ENCODE data around the gene GNPTG. TPM values are rescaled to one million over a fixed set of nuclear protein-coding genes. Genes with fewer than 3 reads are reported as not detected.
A peak's percentile ranks its signal among the peaks of the same experiment; 100 is the strongest.

GNPTG gene
- total RNA-seq, 1 donor from 2014 or later = 104 TPM

DNA sequence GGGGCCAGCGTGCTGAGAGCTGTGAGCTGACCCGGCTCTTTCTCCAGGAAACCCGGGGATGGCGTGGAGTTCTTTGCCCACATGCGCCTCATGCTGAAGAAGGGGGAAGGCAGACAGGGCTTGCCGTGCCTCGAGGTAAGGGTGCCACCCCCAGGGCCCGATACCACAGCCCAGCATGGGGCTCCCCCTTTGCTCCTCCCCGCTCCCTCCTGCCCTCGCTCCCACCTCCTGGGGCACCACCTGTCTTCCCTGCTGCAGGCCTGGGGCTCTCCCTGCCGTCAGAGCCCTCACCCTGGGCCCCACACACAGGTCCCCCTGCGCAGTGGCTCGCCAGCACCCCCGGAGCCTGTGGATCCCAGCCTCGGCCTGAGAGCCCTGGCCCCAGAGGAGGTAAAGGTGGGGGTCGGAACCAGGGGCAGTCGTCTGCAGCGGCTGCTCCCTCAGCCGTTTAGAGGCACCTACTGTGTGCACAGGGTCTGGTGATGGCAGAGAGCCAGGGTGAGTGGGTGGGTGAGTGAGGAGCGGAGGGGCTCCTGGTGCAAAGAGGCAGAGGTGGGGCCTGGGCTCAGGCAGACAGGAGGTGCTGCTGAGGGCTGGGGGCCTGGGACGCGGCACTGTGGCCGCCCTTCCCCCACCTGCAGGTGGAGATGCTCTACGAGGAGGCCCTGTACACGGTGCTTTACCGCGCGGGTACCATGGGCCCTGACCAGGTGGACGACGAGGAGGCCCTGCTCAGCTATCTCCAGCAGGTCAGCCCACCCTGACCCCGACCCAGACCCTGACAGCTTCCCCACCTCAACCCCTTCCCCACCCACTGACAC, 12.7 kb upstream of the GNPTG start:
- no peaks in the 10 kb centered on the region for H3K36me3 ChIP-seq (ENCODE audit: control insufficient read depth, insufficient read depth, low read length)
- TF ChIP-seq, protein P1, sequence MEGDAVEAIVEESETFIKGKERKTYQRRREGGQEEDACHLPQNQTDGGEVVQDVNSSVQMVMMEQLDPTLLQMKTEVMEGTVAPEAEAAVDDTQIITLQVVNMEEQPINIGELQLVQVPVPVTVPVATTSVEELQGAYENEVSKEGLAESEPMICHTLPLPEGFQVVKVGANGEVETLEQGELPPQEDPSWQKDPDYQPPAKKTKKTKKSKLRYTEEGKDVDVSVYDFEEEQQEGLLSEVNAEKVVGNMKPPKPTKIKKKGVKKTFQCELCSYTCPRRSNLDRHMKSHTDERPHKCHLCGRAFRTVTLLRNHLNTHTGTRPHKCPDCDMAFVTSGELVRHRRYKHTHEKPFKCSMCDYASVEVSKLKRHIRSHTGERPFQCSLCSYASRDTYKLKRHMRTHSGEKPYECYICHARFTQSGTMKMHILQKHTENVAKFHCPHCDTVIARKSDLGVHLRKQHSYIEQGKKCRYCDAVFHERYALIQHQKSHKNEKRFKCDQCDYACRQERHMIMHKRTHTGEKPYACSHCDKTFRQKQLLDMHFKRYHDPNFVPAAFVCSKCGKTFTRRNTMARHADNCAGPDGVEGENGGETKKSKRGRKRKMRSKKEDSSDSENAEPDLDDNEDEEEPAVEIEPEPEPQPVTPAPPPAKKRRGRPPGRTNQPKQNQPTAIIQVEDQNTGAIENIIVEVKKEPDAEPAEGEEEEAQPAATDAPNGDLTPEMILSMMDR (IDR thresholded peaks at IDR 0.05; ENCODE audit: insufficient read depth, low read length, poor library complexity, severe bottlenecking) = no peak
- peaks cover 54% of the 10 kb centered on the region for H3K27me3 ChIP-seq (ENCODE audit: control insufficient read depth, insufficient read depth, low read length)

DNA sequence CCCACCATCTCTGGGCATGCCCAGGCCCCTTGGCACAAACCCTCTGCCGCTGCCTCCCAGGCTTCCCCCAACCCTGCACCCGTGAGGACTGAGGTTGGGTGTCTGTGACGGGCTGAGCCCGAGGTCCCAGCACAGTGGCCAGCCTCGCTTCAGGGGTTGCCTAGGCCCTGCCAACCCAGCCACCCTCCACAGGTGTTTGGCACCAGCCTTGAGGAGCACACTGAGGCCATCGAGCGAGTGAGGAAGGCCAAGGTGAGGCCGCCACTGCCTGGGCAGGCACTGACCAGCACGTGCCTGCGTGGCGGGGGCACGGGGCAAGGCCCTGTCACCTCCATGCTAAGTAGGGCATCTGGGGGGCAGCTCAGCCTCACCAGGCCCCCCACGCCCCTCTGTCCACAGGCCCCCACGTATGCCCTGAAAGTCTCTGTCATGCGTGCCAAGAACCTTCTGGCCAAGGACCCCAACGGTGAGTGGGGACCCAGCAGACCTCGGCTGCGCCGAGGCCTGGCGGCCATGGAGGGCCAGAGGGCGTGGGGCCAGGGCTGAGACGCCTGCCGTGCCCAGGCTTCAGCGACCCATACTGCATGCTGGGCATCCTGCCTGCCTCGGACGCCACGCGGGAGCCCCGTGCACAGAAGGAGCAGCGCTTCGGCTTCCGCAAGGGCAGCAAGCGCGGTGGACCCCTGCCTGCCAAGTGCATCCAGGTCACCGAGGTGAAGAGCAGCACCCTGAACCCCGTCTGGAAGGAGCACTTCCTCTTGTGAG, 10.8 kb upstream of the GNPTG start:
- Histone ChIP-seq H3K36me3 (ENCODE audit: control insufficient read depth, insufficient read depth, low read length) (no peaks in the 10 kb centered on the region), H3K27me3 (ENCODE audit: control insufficient read depth, insufficient read depth, low read length) (peaks cover 37% of the 10 kb centered on the region), H3K4me3 (ENCODE audit: low read depth, low read length) (no peak overlapping the region)
- no peak for DNase-seq (ENCODE audit: low read depth)
- TF ChIP-seq, protein P1 (IDR thresholded peaks at IDR 0.05; ENCODE audit: insufficient read depth, low read length, poor library complexity, severe bottlenecking) = no peak

More for the DNA sequence above, 12.7 kb upstream of the GNPTG start:
- no peak overlapping the region for H3K4me3 ChIP-seq (ENCODE audit: low read depth, low read length)
- no peak for DNase-seq (ENCODE audit: low read depth)

DNA sequence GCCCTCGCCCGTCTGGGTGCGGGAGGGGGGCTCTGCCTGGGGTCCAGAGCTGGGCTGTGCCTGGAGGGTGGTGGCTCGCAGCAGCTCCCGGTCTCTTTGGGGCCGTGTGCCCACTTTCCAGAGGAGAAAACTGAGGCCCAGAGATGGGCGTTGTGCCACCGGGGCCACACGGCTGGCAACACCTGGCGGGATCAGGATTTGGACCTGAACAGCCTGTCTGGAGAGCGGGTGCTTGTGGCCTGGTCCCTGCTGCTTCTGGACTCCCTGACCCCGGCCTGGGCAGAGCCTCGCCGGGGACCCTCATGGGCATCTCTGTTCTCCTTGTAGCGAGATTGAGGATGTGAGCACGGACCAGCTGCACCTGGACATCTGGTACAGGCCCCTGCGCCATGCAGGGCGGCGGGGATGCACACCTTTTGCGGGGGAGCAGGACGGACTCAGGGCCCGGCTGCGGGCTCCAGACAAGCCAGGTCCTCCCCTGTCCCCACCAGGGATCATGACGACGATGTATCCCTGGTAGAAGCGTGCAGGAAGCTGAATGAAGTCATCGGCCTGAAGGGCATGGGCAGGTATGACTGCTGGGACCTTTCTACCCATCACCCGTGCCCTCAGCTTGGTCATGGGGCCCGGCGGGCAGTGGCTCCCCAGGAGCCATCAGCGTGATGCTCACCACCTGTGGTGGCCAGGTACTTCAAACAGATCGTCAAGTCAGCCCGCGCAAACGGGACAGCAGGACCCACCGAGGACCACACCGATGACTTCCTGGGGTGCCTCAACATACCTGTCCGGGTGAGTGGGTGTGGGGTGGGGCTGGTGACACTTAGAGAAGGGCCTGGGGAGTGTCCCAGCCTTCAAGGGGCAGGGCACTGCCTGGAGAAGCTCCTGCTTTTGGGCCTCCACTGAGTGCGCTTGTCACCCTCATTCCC, 10.0 kb upstream of the GNPTG start:
- TF ChIP-seq, protein P1 (IDR thresholded peaks at IDR 0.05; ENCODE audit: insufficient read depth, low read length, poor library complexity, severe bottlenecking) = no peak
- Histone ChIP-seq H3K4me3 (ENCODE audit: low read depth, low read length) (no peak overlapping the region), H3K27me3 (ENCODE audit: control insufficient read depth, insufficient read depth, low read length) (peaks cover 29% of the 10 kb centered on the region), H3K36me3 (ENCODE audit: control insufficient read depth, insufficient read depth, low read length) (no peaks in the 10 kb centered on the region)
- DNase-seq (ENCODE audit: low read depth) = no peak

DNA sequence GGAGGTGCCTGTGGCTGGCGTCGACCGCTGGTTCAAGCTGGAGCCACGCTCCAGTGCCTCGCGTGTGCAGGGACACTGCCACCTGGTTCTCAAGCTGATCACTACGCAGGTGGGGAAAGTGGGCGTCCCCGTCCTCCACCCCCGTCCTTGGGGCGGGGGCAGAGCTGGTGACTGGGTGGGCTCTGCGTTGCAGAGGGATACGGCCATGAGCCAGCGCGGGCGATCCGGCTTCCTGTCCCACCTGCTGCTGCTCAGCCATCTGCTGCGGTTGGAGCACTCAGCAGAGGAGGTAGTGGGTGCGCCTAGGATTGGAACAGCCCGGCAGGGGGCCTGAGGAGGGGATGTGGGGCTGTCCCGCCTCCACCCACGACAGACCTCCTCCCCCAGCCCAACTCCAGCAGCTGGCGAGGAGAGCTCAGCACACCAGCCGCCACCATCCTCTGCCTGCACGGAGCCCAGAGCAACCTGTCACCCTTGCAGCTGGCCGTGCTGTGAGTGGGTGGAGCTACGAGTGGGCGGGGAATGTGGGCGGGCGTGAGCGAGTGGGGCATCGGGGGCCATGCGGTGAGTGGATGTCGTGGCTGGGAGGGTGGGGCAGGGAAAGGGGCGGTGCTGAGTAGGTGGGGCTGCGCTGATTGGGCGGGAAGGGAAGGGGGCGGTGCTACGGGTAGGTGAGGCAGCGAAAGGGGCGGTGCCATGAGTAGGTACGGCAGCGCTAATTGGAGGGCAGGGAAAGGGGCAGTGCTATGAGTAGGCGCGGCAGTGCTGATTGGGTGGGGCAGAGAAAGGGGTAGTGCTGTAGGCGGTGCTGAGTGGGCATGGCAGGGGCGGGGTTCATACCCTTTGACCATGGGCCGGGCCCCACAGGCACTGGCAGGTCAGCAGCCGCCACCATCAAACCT, 9.0 kb upstream of the GNPTG start:
- TF ChIP-seq, protein P1 (IDR thresholded peaks at IDR 0.05; ENCODE audit: insufficient read depth, low read length, poor library complexity, severe bottlenecking) = no peak
- peak overlapping the region; percentile 34 for H3K4me3 ChIP-seq (ENCODE audit: low read depth, low read length)

More for the DNA sequence above, 9.0 kb upstream of the GNPTG start:
- peak; percentile 76 for DNase-seq (ENCODE audit: low read depth)
- Histone ChIP-seq H3K27me3 (ENCODE audit: control insufficient read depth, insufficient read depth, low read length) (peaks cover 21% of the 10 kb centered on the region), H3K36me3 (ENCODE audit: control insufficient read depth, insufficient read depth, low read length) (no peaks in the 10 kb centered on the region)
